ELF-1 (cell line): ENCODE results near the gene SOD3.

Experiments used
- DNase-seq: peaks from one replicate; pipeline ENCODE4 v3.0.0-alpha.2; 2016; ENCODE audit warnings: low read depth, low spot score

Gene SOD3

GRCh38 chr4:24840826-24841543 lies 45.6 kb downstream of the SOD3 start:
- no peak for DNase-seq

GRCh38 chr4:24842356-24842755 lies 47.0 kb downstream of the SOD3 start:
- no peak for DNase-seq

GRCh38 chr4:24843096-24843495 lies 47.7 kb downstream of the SOD3 start:
- no peak for DNase-seq

GRCh38 chr4:24845132-24845531 lies 49.8 kb downstream of the SOD3 start:
- no peak for DNase-seq

- no peak for DNase-seq
Observed at GRCh38 chr4:24845902-24846301, 50.5 kb downstream of the SOD3 start.

- DNase-seq, result no peak
Observed at GRCh38 chr4:24846716-24847115, 51.3 kb downstream of the SOD3 start.

- DNase-seq, result no peak
Observed at GRCh38 chr4:24849351-24849750, 54.0 kb downstream of the SOD3 start.

- DNase-seq, result no peak
Observed at GRCh38 chr4:24849756-24850155, 54.4 kb downstream of the SOD3 start.
